GM21619 (cell line): ENCODE measurements around the gene IMMP2L.

Source experiments
- ATAC-seq: cut with Tn5 transposase; IDR thresholded peaks from one replicate; pipeline ENCODE4 v1.9.1; 2021; ENCODE audit not compliant: unreplicated experiment

Gene IMMP2L

GRCh38 chr7:111173528-111173927 lies 388.8 kb downstream of the IMMP2L start:
- no peak for ATAC-seq

- no peak for ATAC-seq
Measured at GRCh38 chr7:111172564-111173257, 389.6 kb downstream of the IMMP2L start.

GRCh38 chr7:111168182-111168581 lies 394.1 kb downstream of the IMMP2L start:
- ATAC-seq = no peak

GRCh38 chr7:111164442-111164841 lies 397.9 kb downstream of the IMMP2L start:
- no peak for ATAC-seq

- no peak for ATAC-seq
Measured at GRCh38 chr7:111162692-111163091, 399.6 kb downstream of the IMMP2L start.

GRCh38 chr7:111160297-111160696 lies 402.0 kb downstream of the IMMP2L start:
- no peak for ATAC-seq

GRCh38 chr7:111159426-111159825 lies 402.9 kb downstream of the IMMP2L start:
- ATAC-seq = no peak

- ATAC-seq = no peak
Measured at GRCh38 chr7:111150709-111151108, 411.6 kb downstream of the IMMP2L start.

- no peak for ATAC-seq
Measured at GRCh38 chr7:111147708-111148533, 414.4 kb downstream of the IMMP2L start.

GRCh38 chr7:111146136-111146535 lies 416.2 kb downstream of the IMMP2L start:
- ATAC-seq = no peak

GRCh38 chr7:111145472-111145871 lies 416.8 kb downstream of the IMMP2L start:
- ATAC-seq = no peak

GRCh38 chr7:111140091-111140865 lies 422.0 kb downstream of the IMMP2L start:
- ATAC-seq = no peak

- no peak for ATAC-seq
Measured at GRCh38 chr7:111138586-111138985, 423.7 kb downstream of the IMMP2L start.

- peak; percentile 95 for ATAC-seq
Measured at GRCh38 chr7:111138193-111138569, 424.1 kb downstream of the IMMP2L start.

- ATAC-seq = peak; percentile 77
Measured at GRCh38 chr7:111137296-111138192, 424.7 kb downstream of the IMMP2L start.

- ATAC-seq = no peak
Measured at GRCh38 chr7:111132833-111133232, 429.5 kb downstream of the IMMP2L start.

GRCh38 chr7:111129435-111129834 lies 432.9 kb downstream of the IMMP2L start:
- ATAC-seq = no peak

GRCh38 chr7:111126987-111127386 lies 435.3 kb downstream of the IMMP2L start:
- no peak for ATAC-seq

GRCh38 chr7:111115966-111116365 lies 446.3 kb downstream of the IMMP2L start:
- no peak for ATAC-seq

- ATAC-seq = no peak
Measured at GRCh38 chr7:111113263-111114017, 448.9 kb downstream of the IMMP2L start.
